ENCODE results near the gene RRP1B.

Gene RRP1B

DNA sequence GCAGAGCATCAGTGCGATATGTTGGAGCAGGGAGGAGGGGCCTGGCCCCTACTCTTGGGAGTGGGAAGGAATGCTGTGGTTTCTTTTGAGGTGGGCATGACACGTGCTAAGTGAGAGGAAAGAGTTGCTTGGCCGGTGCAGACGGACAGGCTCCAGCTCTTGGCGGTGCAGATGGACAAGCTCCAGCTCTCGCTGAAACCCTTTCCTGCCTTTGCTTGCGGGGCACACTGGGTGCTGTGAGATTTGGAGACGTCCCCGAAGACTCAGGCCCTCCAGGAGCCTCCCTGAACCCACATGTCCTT, 75.5 kb downstream of the RRP1B start:
- no peak overlapping the region for H2AFZ ChIP-seq (ENCODE audit: low read length)
- H3K27ac ChIP-seq (ENCODE audit: low read length), result no peak overlapping the region
- DNase-seq, result no peak
- H3K4me2 ChIP-seq (ENCODE audit: low read depth, low read length), result no peak overlapping the region
- H3K79me2 ChIP-seq (ENCODE audit: low read length), result peaks cover 94% of the 10 kb centered on the region
- TF ChIP-seq, protein P1, sequence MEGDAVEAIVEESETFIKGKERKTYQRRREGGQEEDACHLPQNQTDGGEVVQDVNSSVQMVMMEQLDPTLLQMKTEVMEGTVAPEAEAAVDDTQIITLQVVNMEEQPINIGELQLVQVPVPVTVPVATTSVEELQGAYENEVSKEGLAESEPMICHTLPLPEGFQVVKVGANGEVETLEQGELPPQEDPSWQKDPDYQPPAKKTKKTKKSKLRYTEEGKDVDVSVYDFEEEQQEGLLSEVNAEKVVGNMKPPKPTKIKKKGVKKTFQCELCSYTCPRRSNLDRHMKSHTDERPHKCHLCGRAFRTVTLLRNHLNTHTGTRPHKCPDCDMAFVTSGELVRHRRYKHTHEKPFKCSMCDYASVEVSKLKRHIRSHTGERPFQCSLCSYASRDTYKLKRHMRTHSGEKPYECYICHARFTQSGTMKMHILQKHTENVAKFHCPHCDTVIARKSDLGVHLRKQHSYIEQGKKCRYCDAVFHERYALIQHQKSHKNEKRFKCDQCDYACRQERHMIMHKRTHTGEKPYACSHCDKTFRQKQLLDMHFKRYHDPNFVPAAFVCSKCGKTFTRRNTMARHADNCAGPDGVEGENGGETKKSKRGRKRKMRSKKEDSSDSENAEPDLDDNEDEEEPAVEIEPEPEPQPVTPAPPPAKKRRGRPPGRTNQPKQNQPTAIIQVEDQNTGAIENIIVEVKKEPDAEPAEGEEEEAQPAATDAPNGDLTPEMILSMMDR (IDR thresholded peaks at IDR 0.05; ENCODE audit: low read length), result no peak
- TF ChIP-seq EZH2phosphoT487 (IDR thresholded peaks at IDR 0.05; ENCODE audit: low read length), result no peak
- no peak for TF ChIP-seq EZH2 (optimal IDR thresholded peaks at IDR 0.05; ENCODE audit: low read depth, low read length)
- H3K9me2 ChIP-seq (replicated peaks; ENCODE audit: insufficient read depth, low read length), result no peaks in the 10 kb centered on the region
- H3K4me3 ChIP-seq (ENCODE audit: low read length), result no peak overlapping the region
- peaks cover 9% of the 10 kb centered on the region; the same call in 1 of the 2 replicates for H3F3A ChIP-seq (ENCODE audit: insufficient read depth, low read length)
- H3K36me3 ChIP-seq (replicated peaks; ENCODE audit: insufficient read depth, low read length), result peaks cover 26% of the 10 kb centered on the region
- no peak overlapping the region for H3K9ac ChIP-seq (ENCODE audit: low read length)
- H3K4me1 ChIP-seq (ENCODE audit: low read length), result no peaks in the 10 kb centered on the region
- H3K9me3 ChIP-seq (replicated peaks; ENCODE audit: insufficient read depth, low read length), result no peaks in the 10 kb centered on the region
- peaks cover 44% of the 10 kb centered on the region for H4K20me1 ChIP-seq (ENCODE audit: insufficient read depth, low read length)
- H3K27me3 ChIP-seq (replicated peaks; ENCODE audit: insufficient read depth, low read length), result no peaks in the 10 kb centered on the region

DNA sequence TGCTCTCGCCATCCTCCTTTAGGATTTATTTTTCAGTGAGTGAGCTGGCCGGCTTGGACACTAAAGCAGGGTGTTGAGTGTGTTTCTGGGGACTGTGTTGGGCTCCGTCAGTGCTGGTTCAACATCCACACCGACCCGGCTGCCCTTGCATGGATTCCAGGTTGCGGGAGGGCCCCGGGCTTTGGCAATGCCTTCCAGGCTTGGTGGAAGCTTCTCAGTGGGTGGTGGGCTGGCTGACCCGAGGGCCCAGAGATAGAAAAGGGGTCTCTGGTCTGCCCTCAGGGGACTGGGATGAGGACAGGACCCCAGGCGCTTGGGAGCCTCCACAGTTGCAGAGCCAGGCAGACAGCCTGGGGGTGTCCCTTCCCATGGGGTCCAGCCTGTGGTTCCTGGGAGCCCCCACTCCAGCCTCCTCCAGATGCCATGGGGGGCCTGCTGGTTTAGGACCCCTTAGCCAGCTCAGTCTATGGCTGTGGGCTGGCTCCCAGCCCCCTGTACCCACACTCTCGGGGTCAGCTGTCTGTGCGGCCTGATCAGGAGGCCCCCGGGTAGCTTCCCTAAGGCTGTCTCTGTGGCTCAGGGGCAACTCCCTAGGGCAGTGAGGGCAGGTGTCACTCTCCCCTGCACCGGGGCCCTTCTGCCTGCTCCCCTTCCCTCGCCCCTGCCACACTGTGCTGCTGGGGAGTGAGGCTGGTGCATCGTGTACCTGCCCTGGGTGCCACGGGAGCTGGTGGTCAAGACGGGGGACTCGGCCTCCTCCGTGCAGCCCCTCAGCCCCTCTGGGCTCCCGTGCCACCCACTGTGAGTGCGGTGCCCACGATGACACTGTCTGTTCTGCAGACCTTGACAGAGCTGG, 76.1 kb downstream of the RRP1B start:
- Histone ChIP-seq H3K9ac (ENCODE audit: low read length) (no peak overlapping the region), H3K4me3 (ENCODE audit: low read length) (no peak overlapping the region), H3K36me3 (replicated peaks; ENCODE audit: insufficient read depth, low read length) (peaks cover 26% of the 10 kb centered on the region), H2AFZ (ENCODE audit: low read length) (no peak overlapping the region), H3K79me2 (ENCODE audit: low read length) (peaks cover 94% of the 10 kb centered on the region), H3K9me3 (replicated peaks; ENCODE audit: insufficient read depth, low read length) (no peaks in the 10 kb centered on the region), H3K27me3 (replicated peaks; ENCODE audit: insufficient read depth, low read length) (no peaks in the 10 kb centered on the region), H4K20me1 (ENCODE audit: insufficient read depth, low read length) (peaks cover 44% of the 10 kb centered on the region), H3K4me2 (ENCODE audit: low read depth, low read length) (no peak overlapping the region), H3K9me2 (replicated peaks; ENCODE audit: insufficient read depth, low read length) (no peaks in the 10 kb centered on the region), H3F3A (ENCODE audit: insufficient read depth, low read length) (peaks cover 11% of the 10 kb centered on the region), H3K27ac (ENCODE audit: low read length) (no peak overlapping the region), H3K4me1 (ENCODE audit: low read length) (no peaks in the 10 kb centered on the region)
- DNase-seq, result no peak
- TF ChIP-seq, protein P1 (IDR thresholded peaks at IDR 0.05; ENCODE audit: low read length), result no peak
- TF ChIP-seq EZH2 (optimal IDR thresholded peaks at IDR 0.05; ENCODE audit: low read depth, low read length) (no peak), EZH2phosphoT487 (IDR thresholded peaks at IDR 0.05; ENCODE audit: low read length) (no peak)

DNA sequence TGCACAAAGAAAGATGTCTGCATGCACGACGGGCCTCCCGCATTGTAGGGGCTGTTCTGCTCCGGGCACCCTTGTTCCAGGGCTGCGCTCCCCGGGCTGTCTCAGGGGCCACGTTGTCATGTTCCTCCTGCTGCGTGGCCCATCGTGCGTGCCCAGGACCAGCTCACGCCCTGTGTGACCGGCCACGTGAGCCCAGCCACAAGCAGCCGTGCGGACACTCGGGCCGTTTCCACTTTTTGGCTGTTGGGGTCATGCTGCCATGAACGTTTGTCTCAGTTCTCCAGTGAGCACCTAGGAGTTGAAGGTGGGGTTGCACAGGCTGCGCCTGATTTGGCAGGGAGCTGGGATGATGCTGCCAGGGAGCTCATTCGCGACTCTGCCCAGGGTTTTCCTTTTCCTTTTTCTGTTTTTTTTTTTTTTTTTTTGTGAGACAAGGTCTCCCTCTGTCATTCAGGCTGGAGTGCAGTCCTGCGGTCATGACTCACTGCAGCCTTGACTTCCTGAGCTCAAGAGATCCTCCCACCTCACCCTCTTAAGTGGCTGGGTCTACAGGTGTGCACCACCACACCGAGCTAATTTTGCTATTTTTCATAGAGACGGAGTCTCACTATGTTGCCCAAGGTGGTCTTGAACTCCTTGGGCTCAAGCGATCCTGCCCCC, 77.0 kb downstream of the RRP1B start:
- Histone ChIP-seq H3K9me3 (replicated peaks; ENCODE audit: insufficient read depth, low read length) (no peaks in the 10 kb centered on the region), H3K36me3 (replicated peaks; ENCODE audit: insufficient read depth, low read length) (peaks cover 22% of the 10 kb centered on the region), H3K4me2 (ENCODE audit: low read depth, low read length) (no peak overlapping the region), H4K20me1 (ENCODE audit: insufficient read depth, low read length) (peaks cover 40% of the 10 kb centered on the region), H3K4me1 (ENCODE audit: low read length) (no peaks in the 10 kb centered on the region), H3K27me3 (replicated peaks; ENCODE audit: insufficient read depth, low read length) (no peaks in the 10 kb centered on the region), H3K27ac (ENCODE audit: low read length) (no peak overlapping the region), H2AFZ (ENCODE audit: low read length) (no peak overlapping the region), H3K4me3 (ENCODE audit: low read length) (no peak overlapping the region), H3K9ac (ENCODE audit: low read length) (no peak overlapping the region), H3K9me2 (replicated peaks; ENCODE audit: insufficient read depth, low read length) (no peaks in the 10 kb centered on the region), H3K79me2 (ENCODE audit: low read length) (peaks cover 90% of the 10 kb centered on the region), H3F3A (ENCODE audit: insufficient read depth, low read length) (peaks cover 12% of the 10 kb centered on the region)
- no peak for DNase-seq
- no peak for TF ChIP-seq EZH2 (optimal IDR thresholded peaks at IDR 0.05; ENCODE audit: low read depth, low read length)
- no peak for TF ChIP-seq EZH2phosphoT487 (IDR thresholded peaks at IDR 0.05; ENCODE audit: low read length)
- TF ChIP-seq, protein P1 (IDR thresholded peaks at IDR 0.05; ENCODE audit: low read length), result no peak
